Breast epithelium (tissue), 3 donors: ENCODE measurements around the gene ADARB2.

Experiments
- POLR2A ChIP-seq: fragments of 450-650 bp; IDR thresholded peaks from one replicate; pipeline ENCODE4 v1.6.1; 2016; ENCODE audit warnings: antibody characterized with exemption, mild to moderate bottlenecking, moderate library complexity
- POLR2AphosphoS5 ChIP-seq, 3 donors: sonication (generic); formaldehyde crosslinking; IDR thresholded peaks; one replicate each; pipeline ENCODE4 v1.6.1; 2017; ENCODE audit warnings: antibody characterized with exemption in 3 of 3
- TF ChIP-seq, protein P1 (sequence below), 3 donors: fragments of 450-650 bp; IDR thresholded peaks; one replicate each; pipeline ENCODE4 v1.5.1; 2016 to 2017; ENCODE audit warnings: antibody characterized with exemption in 3 of 3, mild to moderate bottlenecking in 3 of 3, moderate library complexity in 3 of 3

DNA sequence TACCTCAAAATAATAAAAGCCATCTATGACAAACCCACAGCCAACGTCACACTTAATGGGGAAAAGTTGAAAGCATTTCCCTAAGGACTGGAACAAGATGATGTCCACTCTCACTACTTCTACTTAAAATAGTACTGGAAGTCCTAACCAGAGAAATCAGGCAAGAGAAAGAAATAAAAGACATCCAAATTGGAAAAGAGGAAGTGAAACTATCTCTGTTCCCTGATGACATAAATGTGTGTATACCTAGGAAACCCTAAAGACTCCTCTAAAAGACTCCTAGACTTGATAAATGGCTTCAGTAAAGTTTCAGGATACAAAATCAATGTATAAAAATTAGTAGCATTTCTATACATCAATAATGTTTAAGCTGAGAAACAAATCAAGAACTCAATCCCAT, 367.0 kb downstream of the ADARB2 start:
- TF ChIP-seq, protein P1, sequence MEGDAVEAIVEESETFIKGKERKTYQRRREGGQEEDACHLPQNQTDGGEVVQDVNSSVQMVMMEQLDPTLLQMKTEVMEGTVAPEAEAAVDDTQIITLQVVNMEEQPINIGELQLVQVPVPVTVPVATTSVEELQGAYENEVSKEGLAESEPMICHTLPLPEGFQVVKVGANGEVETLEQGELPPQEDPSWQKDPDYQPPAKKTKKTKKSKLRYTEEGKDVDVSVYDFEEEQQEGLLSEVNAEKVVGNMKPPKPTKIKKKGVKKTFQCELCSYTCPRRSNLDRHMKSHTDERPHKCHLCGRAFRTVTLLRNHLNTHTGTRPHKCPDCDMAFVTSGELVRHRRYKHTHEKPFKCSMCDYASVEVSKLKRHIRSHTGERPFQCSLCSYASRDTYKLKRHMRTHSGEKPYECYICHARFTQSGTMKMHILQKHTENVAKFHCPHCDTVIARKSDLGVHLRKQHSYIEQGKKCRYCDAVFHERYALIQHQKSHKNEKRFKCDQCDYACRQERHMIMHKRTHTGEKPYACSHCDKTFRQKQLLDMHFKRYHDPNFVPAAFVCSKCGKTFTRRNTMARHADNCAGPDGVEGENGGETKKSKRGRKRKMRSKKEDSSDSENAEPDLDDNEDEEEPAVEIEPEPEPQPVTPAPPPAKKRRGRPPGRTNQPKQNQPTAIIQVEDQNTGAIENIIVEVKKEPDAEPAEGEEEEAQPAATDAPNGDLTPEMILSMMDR (IDR thresholded peaks at IDR 0.05): no peak
- TF ChIP-seq POLR2AphosphoS5 (IDR thresholded peaks at IDR 0.05) (no peak), POLR2A (no peak)
